Measurements from ENCODE around the gene SPEF2.

SPEF2 gene

DNA sequence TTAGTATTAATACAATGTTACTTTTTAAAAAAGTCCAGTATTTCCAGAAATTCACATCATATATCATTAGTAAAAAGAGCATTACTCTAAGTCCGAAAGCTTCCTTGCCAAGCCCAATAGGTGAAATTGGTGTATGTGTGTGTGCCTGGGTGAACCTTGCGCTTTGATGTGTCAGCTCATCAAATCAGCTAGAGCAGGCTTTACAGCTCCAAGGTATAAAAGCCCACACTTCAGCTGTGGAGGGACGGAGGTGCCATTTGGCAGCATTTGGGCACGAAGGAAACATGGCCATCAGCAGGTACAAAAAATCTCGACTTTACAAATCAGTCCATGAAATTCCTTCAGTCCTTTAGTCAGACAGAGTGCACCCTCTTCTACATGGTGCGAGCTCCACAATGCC, 162.6 kb downstream of the SPEF2 start:
- DNase-seq (ENCODE audit: low read depth): no peak

DNA sequence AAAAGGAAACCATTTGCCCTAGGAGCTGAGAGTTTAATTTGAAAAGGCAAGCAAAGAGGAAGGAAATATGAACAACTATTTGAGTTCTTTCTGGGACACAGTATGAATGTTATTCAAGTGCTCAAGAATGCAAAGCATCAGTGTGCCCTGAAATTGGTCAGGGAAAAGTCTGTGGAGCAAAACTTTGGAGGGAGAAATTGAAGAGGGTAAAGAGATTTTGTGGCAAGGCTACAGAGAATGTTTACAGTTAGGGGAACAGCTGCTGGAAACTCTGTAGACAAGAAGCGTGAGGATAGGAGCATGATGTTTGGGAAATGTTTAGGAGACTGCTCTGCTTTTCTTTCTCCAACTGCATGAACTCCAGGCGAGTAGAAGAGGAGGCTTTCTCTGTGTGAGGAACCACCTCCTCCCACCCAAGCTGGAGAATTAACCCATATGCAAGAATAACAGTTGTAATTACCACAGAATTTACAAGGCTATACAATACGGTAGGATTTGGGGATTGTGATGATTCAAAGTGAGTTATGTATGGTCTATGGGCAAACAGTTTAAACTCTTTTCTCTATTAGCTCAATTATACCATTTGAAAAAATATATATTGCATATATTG, 163.6 kb downstream of the SPEF2 start:
- DNase-seq (ENCODE audit: low read depth): no peak

DNA sequence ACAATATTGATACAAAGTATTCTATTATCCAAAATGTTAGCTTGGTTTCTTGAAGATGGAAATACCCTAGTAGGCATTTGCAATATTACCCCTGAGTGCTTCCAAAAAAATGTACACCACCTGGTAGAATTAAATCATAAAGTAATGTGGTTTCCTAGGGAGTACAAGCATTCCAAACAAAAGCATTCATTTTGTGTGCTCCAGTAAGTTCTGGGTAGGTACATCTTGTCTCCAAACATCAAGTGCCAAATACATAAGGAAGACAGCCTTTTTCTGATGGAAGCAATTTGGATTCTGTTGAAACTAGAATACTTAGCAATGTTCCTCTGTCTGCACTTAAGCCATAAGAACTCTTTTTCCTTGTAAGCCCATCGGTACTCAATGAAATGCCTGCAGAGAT, 165.9 kb downstream of the SPEF2 start:
- DNase-seq (ENCODE audit: low read depth): no peak

DNA sequence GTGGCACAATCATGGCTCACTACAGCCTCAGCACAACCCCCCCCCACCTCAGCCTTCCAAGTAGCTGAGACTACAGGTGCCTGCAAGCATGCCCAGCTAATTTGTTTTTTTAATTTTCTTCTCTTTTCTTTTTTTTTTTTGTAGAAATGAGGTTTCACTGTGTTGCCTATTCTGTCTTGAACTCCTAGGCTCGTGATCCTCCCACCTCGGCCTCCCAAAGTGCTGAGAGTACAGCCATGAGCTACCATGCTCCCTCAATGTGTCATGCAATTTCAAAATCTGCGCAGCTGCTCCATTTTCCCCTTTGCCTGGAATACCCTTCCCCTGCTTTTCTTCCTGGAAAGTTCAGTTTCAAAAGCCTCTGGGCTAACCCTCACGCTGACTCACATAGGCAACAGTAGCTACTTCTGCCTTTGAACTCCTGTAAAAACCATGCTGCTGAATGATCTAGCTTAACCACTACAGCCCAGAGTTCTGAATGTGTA, 168.0 kb downstream of the SPEF2 start:
- no peak for DNase-seq (ENCODE audit: low read depth)

DNA sequence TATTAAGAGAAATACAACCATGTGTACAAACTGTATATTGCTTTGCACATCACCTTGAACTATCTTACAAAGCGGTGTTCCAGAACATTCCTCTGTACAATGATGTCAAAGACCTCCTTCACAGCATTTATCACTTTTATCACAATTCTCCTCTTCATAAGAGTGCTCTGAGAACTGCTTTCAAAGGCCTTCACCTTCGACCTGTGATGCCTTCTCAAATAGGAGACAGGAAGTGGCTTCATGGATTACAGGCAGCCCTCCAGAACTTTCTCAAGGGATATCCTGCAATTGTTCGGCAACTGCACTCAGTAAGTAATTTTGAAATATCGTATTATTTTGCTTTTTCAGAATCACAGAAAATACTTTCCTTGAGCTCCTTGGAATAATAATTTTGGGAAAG, 171.1 kb downstream of the SPEF2 start:
- no peak for DNase-seq (ENCODE audit: low read depth)

DNA sequence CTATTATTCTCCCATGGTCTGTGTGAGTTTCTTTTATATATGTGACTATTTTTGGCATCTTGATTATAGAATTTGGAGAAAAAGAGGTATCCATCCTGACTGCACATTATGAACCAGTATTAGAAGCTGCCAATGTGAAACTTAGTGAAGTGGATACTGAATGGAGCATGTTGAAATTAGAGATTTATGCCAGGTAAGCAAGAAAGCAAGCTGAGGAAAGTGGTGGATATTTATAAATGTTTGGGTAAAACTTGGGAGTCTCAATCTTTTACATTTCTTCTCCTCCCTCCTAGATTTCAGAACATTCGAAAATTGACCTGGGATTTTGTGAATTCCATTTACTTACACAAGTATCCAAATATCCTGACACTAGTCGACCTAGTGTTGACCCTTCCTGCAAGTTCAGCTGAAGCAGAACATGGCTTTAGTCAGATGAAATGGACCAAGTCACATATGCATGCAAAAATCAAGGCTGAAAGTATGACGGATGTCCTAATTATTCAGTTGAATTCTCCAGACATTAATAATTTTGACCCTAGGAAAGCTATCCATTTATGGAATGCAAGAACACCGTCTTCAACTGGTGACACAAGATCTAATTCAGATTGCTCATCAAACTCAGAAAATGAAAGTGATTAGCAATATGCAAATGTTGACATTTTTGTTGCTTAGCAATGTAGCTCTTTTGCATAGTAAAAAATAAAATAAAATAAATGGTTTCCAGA, 172.2 kb downstream of the SPEF2 start:
- DNase-seq (ENCODE audit: low read depth): no peak

DNA sequence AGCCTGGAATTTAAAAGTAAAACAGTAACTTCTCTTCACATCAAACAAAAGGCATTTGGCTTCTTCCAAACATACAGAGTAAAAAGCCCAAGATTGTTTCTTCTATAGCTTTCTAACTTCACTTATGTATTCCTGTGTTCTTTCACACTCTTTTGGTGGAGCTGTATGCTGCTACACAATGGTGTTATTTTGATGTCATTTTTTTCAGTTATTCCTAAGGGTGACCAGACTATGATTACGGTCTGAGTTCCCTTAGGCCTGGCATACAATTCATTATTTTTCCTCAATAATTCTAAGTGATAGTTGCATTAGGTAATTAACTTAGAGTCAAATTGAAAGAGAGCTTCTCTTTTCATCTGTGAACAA, 172.8 kb downstream of the SPEF2 start:
- DNase-seq (ENCODE audit: low read depth): no peak

DNA sequence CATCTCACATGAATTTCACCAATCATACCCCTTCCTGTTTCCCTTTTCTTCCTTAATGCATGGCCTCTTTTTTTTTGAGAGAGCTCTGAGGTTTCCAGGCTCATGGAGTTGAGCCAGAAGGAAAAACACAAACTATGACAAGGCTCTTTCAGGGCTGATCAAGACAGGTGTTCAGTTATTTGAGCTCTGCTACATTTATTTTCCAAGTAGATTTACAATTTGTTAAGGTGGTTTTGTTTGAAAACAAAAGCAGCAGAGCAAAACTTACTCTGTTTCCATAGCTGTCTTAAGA, 176.6 kb downstream of the SPEF2 start:
- no peak for DNase-seq (ENCODE audit: low read depth)

DNA sequence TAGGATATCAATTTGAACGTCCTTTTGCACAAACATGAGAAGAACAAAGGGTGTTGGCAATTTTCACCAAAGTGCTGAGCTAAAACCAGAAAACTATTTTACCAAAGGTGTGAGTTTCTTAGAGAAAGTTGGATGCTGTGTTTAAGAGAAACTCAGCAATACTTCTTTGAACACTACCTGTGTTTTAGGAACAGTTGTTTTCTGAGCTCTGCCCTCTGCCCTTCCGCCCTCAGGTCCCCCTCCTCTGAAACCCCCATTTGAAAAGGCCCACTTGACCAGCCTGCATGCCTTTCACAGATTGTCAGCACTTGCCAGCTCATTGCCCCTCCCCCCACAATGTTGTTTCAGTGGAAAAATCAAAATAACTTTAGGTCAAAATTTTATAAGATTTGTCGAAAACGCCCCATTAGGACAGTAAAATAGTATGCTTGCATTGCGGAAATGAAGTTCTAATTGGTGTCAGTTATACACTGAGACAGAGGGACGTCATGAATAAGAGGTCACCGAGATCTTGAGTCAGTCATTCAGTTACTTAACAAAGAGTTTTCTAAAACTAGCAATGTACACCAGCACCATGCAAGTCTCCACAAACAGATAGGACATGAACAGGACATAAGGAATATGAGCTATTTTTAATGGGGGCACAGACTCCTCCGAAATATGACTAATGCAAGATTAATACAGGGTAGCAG, 177.2 kb downstream of the SPEF2 start:
- no peak for DNase-seq (ENCODE audit: low read depth)

DNA sequence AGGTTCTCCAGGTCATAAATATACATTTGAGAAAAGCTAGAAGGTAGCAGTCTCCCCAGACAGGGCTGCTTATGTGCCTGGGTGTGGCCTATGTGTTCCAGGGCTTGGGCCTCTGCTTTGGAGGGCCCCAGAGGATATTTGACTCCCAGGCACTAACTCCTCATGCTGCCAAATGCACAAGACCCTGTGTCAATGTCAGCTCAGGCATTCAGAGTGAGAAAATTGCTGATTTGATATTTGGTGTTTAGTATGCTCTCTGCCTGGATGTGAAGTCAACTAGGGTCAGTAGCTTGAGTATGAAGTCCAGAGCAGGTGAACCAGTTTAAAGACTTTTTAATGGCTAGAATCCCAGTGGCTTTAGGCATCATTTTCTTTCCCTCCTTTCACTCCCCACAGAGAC, 181.5 kb downstream of the SPEF2 start:
- DNase-seq (ENCODE audit: low read depth): no peak

DNA sequence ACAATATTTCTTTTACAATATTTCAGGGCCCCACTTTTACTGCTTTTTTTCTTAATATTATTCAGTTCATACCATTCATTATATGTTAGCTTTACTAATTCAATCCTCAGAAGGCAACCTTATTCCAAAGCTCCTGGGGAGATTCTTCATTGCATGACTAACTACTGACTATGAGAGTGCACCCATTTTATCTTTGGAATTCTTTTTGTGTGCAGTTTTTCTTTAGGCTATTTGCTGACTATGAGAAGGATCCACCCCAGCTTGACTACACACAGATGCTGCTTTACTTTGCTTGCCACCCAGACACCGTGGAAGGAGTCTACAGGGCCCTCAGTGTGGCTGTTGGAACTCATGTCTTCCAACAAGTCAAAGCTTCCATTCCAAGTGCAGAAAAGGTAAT, 182.1 kb downstream of the SPEF2 start:
- no peak for DNase-seq (ENCODE audit: low read depth)

DNA sequence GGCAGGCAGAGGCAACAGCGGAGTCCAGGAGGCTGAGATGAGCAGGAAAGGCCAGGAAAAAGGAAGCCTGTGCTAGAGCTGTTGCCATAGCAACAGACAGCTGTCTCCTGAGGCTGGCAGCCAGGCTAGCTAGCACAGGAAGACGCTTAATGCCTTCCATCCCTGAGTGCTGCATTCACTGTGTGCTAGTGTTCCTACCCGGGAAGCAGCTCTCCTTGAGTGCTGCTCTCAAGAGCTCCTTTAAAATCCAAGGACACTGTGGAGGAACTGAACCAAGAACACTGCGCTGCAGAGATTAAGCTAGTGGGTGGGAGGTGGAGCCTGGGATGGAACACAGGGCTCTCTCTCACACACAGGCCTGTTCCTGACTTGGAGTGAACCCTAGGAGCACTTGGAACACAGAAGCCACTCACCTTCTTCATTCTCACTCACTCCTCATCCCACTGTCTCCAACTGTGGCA, 185.6 kb downstream of the SPEF2 start:
- no peak for DNase-seq (ENCODE audit: low read depth)

DNA sequence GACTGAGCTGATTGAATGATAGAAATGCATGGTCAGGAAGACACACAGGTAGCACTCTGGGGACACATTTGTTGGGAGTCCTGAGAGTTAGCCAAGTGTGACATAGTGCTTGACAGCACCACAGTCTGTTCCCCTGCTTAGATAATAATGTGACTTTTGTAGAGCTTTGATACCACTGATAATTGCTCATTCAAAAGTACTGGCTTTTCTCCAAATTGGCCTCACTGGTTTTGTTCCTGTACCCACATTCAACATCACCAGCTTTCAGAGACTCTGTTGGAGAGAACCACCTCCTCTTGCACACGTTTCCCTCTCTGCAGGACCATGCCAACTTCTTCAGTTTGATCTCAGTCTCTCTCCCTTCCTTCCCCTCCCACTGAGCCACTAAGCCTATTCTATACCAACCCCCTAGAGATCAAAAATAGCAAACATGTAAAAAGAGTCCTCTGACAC, 186.6 kb downstream of the SPEF2 start:
- no peak for DNase-seq (ENCODE audit: low read depth)

DNA sequence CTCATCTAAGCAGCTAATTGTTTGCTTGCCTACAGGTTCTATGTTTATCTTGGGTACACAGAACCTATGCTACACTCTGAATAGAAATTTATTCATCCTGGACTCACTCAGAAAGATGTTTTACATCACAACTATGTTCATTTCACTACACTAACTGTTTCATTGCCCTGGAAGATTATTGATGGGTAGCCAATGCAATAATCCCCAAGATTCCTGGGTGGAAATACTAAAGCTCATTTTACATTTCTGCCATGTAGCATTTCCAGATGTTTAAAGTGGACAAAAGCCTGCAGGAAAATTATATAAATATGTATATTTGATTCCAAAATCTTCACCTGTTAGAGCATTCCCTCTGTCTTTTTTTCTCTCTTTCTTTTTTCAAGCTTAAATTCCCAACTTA, 187.2 kb downstream of the SPEF2 start:
- no peak for DNase-seq (ENCODE audit: low read depth)

DNA sequence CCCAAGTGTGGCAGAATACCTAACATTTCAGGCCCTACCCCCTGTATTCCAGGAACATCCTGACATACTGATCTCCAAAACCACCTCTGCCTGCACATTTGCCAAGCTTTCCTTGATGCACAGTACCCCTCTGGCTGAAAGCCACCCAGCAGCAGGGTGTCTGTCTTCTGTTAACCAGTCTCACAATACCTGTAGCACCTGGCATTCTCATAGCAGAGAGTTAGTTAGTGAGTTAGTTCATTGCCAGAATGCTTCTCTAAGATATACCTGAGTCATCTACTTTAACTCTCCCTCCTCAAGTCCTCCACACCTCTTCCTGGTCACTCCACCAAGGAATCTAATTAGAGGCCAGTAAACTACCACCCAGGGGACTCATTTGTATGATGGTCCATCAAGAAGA, 192.9 kb downstream of the SPEF2 start:
- DNase-seq (ENCODE audit: low read depth): no peak

DNA sequence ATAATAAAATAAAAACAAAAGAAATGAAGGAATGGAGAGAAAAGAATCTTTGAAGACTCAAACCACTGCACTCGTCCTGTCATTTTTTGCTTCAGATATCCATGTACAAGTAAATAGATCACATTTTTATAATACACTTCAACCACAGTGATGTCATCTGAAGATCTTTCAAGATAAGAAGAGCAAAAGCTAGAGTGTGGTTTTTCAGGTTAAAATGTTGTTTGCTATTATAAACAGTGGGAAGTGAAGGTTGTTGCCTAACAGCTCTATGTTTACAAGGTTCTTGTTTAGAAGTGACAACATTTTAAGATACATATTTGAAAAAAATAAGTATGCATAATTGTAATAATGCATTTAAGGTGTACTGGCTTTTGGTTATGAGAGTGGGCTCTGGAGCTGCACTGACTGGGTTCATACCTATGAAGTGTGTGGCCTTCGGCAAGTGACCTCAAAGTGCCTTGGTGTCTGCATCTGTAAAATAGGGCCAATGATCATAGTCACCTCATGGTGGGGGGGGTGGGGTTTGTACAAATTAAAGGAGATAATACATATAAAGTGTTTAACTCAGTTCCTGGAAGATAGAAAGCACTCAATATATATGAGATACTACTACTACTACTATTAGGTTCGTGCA, 193.6 kb downstream of the SPEF2 start:
- DNase-seq (ENCODE audit: low read depth): no peak

DNA sequence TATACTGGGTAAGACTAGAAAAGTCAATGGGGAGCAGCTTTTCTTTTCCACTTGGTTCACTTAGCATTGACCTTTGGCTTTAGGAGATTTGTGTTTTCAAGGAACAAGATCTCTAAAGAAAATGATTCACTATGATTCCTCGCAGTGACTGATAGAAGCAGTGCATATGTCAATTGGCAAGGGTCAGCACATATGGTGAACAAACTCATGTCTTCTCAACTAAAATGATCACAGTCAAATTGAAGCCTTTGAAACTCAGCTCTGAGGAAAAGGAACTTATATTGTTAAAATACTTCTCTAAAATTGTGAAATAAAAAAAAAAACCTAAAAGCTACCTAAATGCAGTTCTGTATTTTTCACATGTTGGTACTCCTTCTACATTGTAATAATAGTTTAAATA, 195.9 kb downstream of the SPEF2 start:
- DNase-seq (ENCODE audit: low read depth): no peak

DNA sequence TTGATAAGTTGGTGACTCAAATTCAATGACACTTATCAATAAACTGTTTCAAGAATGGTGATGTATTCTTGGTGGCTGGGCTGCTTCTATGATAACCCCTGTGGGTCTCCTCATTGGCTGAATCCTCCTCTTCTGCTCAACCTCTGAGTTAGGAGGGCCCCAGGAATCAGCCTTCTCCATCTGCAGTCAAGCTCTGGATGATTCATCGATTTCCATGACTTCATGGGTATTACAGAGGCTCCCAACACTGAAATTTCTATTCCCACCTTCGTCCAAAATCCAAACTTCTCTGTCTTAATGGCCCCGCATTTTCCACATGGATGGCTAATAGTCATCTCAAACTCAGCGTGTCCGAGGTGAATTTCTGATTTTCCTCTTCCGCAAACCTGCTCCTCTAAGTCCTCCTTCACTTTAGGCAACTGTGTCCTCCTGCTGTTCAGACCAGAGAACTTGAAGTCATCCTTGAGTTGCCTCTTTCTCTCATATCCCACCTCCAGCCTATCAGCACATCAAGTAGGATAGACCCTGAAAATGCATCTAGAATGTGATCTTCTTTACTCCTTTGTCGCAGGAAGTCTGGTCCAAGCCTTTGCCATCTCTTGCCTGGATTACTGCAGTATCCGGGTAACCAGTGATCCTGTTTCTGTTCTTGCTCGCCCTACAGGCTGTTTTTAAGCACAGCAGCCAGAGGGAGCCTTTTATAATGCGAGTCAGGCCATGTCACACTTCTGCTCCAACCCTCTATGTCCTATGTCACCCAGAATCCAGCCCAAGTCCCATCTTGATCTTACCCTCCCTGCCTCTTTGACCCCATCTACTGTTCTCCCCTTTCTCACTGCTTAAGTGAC, 197.7 kb downstream of the SPEF2 start:
- no peak for DNase-seq (ENCODE audit: low read depth)

DNA sequence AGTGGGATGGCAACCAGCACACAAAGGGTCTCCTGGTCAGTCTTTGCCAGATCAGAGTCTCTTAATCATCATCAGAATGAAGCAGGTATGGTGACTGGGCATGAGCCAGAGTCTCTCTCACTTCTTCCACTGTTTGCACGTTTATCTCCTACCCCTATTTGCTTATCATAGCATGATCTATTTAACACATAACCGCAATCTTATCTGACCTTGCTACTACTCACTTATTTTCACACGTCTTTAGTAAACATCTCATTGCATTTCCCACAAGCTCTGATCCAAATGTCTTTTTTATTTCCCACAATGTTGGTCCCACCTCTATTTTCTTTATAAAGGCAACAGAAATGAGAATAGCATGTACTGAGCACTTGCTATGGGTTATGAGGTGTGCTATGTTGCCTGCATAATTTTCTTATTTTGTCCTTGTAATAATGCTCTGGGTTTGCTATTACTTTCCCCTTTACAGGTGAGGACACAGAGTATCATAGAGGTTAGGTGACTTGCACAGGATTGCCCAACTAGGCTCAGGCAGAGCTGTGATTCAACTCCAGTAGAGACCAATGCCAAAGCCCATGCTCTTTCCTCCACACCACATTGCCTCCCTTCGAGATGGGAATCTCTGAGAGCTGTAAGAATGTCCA, 199.3 kb downstream of the SPEF2 start:
- no peak for DNase-seq (ENCODE audit: low read depth)

DNA sequence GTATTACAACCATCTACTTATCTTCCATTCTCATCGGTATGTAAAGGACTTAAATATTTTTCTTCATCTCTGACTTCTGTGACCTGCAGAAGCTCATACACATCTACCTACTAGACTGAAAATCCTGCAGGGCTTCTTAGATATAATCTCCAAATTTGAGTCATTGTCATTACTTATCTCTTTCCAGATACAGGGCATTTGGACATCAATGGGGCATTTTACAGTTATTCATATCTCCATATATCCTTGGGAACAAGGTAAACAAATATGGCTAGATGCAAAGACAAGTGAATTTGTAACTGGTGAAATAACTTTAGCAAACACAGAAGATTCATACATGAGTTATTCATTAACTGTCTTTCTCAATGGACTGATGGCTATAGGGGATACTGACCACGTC, 201.4 kb downstream of the SPEF2 start:
- DNase-seq (ENCODE audit: low read depth): no peak

DNA sequence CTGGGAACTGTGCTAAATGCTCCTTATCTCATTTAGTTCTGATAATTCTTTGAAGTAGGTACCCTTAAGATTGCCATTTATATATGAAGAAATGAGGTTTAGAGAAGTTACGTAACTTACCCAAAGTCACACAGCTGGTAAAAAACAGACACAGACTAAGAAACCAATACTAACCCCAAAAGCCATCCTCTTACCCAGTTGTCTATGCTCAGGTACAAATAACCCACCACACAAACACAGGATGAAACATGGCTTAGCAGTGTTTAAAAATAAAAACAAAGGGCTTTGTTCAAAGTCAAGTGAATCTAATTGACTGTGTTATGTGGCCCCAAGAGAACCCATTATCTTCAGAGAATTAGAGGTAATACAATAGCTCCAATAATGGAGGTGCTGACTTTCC, 202.0 kb downstream of the SPEF2 start:
- no peak for DNase-seq (ENCODE audit: low read depth)

DNA sequence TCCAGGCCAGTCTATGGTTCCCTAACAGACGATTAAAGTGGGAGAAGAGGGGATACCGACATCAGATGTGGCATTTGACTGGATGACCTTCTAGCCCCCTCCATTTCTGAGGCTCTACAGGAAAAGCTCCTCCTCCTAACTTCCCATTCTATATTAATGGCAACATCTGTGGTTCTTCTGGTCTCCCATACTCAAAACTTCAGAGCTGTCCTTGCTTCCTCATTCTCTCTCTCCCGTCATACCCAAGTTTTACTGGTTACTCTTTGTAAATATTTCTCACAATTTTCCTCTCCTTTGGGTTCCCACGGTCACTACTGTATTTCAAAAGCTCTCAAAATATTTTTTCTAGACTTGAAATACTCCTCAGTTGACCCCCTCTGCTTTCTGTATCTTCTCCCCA, 203.1 kb downstream of the SPEF2 start:
- no peak for DNase-seq (ENCODE audit: low read depth)
